ENCODE results near the gene PRTFDC1.
"Not testable (repeated sequence)": the region's sequence is repeated elsewhere in the genome, so short reads cannot be mapped to it uniquely, and the experiment has no call there.

Gene PRTFDC1

GRCh38 chr10:24849501-24850299 lies 102.7 kb downstream of the PRTFDC1 start:
- in situ Hi-C loops (cut with HindIII; ENCODE audit: low sequenced_read_pairs), result loop anchor here (5.0 to 10.0 kb wide), 2 partner anchors 73 to 115 kb away; no protein-coding TSS in a partner anchor

- in situ Hi-C loops (cut with HindIII; ENCODE audit: low sequenced_read_pairs), result loop anchor here (5.0 to 10.0 kb wide), 2 partner anchors 73 to 116 kb away; no protein-coding TSS in a partner anchor
These were observed 103.4 kb downstream of the PRTFDC1 start for GRCh38 chr10:24849051-24849450.

DNA sequence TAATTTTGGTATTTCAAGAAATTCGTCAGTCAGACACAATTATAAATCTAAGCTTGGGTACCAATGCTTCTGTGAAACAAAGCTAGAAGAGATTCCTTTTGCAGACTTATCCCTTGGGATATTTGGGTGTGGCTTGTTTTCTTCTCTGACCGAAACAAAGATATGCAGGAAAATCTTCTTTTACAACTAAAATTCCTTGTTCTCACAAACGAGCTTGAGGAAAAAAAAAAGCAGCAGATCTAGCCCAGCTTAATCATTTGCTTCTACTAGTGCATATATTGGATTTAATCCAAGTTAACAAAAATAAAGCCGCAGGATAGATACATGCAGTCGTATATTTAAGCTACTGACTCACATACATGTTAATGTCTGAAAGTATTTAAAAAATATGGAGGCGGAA lies 104.2 kb downstream of the PRTFDC1 start:
- in situ Hi-C loops (cut with HindIII; ENCODE audit: low sequenced_read_pairs), result loop anchor here (5.0 to 10.0 kb wide), 2 partner anchors 74 to 117 kb away; no protein-coding TSS in a partner anchor

DNA sequence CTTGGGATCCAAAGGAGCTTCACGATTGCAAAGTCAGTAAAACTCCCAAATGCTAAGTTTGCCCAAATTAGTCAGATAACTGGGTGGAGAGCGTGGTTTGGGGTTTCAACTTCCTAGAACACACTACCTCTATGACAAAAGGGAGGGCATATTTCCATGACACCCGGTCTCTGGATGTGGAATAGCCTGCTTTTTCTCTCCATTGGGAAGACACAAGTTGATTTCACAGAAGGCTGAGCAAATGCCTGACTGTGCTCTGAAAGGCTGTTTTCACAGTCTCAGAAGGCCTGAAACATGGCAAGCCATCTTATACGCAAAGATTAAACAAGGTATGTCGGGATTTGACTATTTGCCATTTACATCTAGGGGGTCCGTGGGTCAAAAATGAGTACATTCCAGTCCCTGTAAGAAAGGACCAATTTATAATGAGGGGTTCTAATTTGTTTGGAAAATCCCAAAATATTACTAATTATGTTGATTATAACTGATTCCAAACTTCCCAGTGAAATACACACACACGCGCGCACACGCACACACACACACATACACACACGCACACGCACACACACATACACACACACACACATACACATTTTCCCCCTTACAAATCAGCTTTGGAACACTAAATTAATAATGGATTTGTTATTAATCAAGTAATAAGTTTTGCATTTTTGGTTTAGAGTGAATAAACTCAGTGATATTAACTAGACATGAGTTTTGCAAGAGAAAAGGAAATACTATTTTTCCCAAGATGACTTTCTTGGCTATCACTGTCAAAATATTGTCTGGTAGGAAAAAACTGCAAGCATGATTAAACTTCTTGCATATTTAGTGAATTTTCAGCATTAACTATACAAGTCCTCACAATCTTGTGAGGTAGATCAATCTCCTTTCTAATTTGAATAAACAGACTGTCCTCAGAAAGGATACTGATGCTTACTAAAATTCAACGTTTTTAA lies 105.0 kb downstream of the PRTFDC1 start:
- in situ Hi-C loops (cut with HindIII; ENCODE audit: low sequenced_read_pairs), result loop anchor here (5.0 to 10.0 kb wide), 2 partner anchors 75 to 117 kb away; no protein-coding TSS in a partner anchor

- in situ Hi-C loops (cut with HindIII; ENCODE audit: low sequenced_read_pairs), result loop anchor here (5.0 to 10.0 kb wide), 3 partner anchors 58 to 120 kb away; no protein-coding TSS in a partner anchor
These were observed 107.7 kb downstream of the PRTFDC1 start for GRCh38 chr10:24844742-24845141.

GRCh38 chr10:24843256-24843655 lies 109.2 kb downstream of the PRTFDC1 start:
- in situ Hi-C loops (cut with HindIII; ENCODE audit: low sequenced_read_pairs), result loop anchor here (5.0 to 10.0 kb wide), 2 partner anchors 59 to 122 kb away; no protein-coding TSS in a partner anchor

- in situ Hi-C loops (cut with HindIII; ENCODE audit: low sequenced_read_pairs), result loop anchor here (5.0 to 10.0 kb wide), 2 partner anchors 59 to 122 kb away; no protein-coding TSS in a partner anchor
These were observed 109.5 kb downstream of the PRTFDC1 start for GRCh38 chr10:24842856-24843255.

DNA sequence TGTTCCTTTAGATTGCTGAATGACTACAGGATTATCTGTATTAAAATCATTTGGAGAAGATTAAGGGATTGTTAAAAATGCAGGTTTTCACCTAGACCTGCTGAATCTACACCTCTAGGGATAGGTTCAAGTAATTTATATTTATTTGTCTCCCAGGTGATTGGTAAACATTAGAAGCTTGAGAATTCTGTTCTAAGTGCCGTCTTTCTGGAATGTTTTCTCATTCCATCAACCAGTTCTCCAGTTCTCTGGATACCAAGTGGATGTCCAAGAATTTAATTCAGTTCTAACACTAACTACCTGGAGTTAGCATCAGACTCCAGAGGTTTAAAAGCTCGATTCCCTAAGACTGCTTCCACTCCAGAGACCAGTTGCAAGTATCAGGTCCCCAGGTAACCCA lies 110.9 kb downstream of the PRTFDC1 start:
- in situ Hi-C loops (cut with HindIII; ENCODE audit: low sequenced_read_pairs), result loop anchor here (5.0 to 10.0 kb wide), 2 partner anchors 61 to 123 kb away; no protein-coding TSS in a partner anchor

DNA sequence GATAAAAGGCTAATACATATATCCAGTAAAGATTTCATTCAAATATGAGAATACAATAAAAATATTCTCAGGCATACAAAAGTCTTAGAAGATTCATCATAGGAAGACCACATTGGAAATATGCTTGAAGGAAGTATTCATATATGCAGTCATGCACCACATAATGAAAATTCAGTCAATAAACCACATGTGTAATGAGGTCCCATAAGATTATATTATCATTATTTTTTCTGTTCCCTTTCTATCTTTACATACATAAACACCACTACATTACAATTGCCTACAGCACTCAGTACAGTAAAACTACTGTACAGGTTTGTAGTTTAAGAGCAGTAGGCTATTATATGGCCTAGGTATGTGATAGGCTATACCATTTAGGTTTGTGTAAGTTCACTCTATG lies 111.6 kb downstream of the PRTFDC1 start:
- in situ Hi-C loops (cut with HindIII; ENCODE audit: low sequenced_read_pairs), result loop anchor here (5.0 to 10.0 kb wide), 2 partner anchors 62 to 124 kb away; no protein-coding TSS in a partner anchor

DNA sequence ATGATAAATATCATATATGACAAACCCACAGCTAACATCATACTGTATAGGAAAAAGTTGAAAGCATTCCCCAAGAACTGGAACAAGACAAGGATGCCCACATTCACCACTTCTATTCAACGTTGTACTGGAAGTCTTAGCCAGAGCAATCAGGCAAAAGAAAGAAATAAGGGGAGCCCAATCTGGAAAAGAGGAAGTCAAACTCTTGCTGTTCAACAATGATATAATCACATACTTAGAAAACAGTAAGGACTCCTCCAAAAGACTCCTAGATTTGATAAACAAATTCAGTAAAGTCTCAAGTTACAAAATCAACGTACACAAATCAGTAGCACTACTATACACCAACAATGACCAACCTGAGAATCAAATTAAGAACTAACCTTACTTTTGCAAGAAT lies 114.6 kb downstream of the PRTFDC1 start:
- in situ Hi-C loops (cut with HindIII; ENCODE audit: low sequenced_read_pairs), result not testable (repeated sequence)

DNA sequence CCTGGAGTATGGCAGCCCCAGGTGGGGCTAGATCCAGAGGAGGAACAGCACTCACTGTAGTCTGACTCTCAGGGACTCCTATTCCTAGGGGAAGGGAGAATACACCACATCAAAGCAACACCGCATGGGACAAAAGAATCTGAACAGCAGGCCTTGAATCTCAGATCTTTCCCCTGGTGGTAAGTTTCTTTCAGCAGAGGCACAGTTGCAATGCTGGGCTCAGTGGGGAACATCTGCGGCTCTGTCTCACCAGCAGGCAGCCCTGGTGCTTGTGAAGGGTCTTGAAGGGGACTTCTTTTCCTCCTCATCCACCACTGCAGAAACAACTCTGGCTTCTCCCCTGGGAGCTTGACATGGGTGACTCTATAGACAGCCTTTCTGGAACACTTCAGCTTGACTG lies 117.5 kb downstream of the PRTFDC1 start:
- in situ Hi-C loops (cut with HindIII; ENCODE audit: low sequenced_read_pairs), result no loop called here

- in situ Hi-C loops (cut with HindIII; ENCODE audit: low sequenced_read_pairs), result no loop called here
These were observed 126.4 kb downstream of the PRTFDC1 start for GRCh38 chr10:24826009-24826408.

GRCh38 chr10:24825551-24825950 lies 126.9 kb downstream of the PRTFDC1 start:
- in situ Hi-C loops (cut with HindIII; ENCODE audit: low sequenced_read_pairs), result no loop called here

- in situ Hi-C loops (cut with HindIII; ENCODE audit: low sequenced_read_pairs), result loop anchor here (5.0 kb wide), 1 partner anchor 52 kb away; no protein-coding TSS in a partner anchor
These were observed 127.9 kb downstream of the PRTFDC1 start for GRCh38 chr10:24824536-24824935.

- in situ Hi-C loops (cut with HindIII; ENCODE audit: low sequenced_read_pairs), result loop anchor here (5.0 kb wide), 1 partner anchor 52 kb away; no protein-coding TSS in a partner anchor
These were observed 128.3 kb downstream of the PRTFDC1 start for GRCh38 chr10:24824124-24824523.

DNA sequence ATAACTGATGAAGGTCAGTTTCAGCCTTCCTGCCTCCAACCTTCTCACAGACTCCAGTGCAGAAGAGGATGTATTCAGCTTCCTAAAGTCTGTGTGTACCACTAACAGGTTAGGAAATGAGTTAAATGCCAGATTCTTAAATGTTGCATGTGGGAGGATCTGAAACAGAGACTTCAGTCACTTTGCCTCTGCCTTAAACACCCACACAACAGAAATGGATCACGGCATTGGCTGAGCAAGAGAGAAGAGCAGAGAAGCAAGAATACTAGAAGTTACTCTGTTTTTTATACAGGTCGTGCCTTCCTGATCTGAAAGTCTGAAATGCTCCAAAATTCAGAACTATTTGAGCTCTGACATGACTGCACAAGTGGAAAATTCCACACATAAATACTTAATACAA lies 129.8 kb downstream of the PRTFDC1 start:
- in situ Hi-C loops (cut with HindIII; ENCODE audit: low sequenced_read_pairs), result loop anchor here (5.0 kb wide), 1 partner anchor 50 kb away; no protein-coding TSS in a partner anchor

DNA sequence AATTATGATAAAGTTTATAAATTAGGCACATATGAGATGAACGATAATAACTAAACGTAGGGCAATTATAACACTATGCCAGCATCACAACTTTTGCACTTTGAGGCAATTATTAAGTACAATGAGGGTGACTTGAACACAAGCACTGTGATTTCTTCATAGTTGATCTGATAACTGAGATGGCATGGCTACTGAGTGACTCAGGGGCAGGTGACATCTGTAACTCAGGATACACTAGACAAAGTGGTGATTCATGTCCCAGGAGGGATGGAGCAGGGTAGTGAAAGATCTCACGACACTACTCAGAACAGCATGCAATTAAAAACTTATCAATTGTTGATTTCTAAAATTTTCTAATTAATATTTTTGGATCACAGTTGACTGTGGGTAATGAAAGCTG lies 130.4 kb downstream of the PRTFDC1 start:
- in situ Hi-C loops (cut with HindIII; ENCODE audit: low sequenced_read_pairs), result loop anchor here (5.0 kb wide), 1 partner anchor 50 kb away; no protein-coding TSS in a partner anchor

- in situ Hi-C loops (cut with HindIII; ENCODE audit: low sequenced_read_pairs), result no loop called here
These were observed 135.5 kb downstream of the PRTFDC1 start for GRCh38 chr10:24816868-24817396.

- in situ Hi-C loops (cut with HindIII; ENCODE audit: low sequenced_read_pairs), result no loop called here
These were observed 137.7 kb downstream of the PRTFDC1 start for GRCh38 chr10:24814568-24815313.

DNA sequence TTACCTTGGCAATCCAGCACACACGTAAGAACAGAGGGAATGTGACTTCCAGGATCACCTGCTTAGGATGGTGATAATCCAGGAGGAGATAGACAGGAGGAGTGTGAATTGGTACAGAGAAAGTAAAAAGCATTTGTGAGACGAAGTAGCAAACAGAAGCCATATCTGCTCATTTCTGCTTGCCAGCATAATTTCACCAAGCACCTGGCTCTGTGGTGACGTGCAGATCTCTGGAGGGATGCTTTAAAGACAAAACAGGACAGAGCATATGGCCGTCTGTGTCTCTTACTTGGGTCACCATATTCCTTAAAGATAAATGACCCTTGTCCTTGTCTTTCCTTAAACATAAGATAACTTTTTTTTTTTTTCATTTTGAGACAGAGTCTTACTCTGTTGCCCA lies 138.6 kb downstream of the PRTFDC1 start:
- in situ Hi-C loops (cut with HindIII; ENCODE audit: low sequenced_read_pairs), result no loop called here
